CD4-positive, alpha-beta T cell (primary cell): ENCODE measurements around the gene FMN1. TPM values are rescaled to one million over a fixed set of nuclear protein-coding genes. Genes with fewer than 3 reads are reported as not detected.

Experiments used
- ATAC-seq: fragments of 200-7000 bp; cut with Tn5 transposase; one replicate; pipeline ENCODE4 v1.10.0; 2022; ENCODE audit warnings: mild to moderate bottlenecking; ENCODE audit not compliant: poor library complexity
- CTCF ChIA-PET: fragments of 350-600 bp; sonication (Branson Sonifier 250); formaldehyde crosslinking; loops from one replicate; lab custom pipeline; 2021; ENCODE audit warnings: antibody characterized with exemption, inconsistent platforms; lab: Charles Lee
- POLR2A ChIA-PET: fragments of 350-600 bp; sonication (Branson Sonifier 250); formaldehyde crosslinking; loops from one replicate; lab custom pipeline; 2021; ENCODE audit warnings: antibody characterized with exemption, inconsistent platforms; lab: Charles Lee
- DNase-seq, 14 experiments: peaks; one replicate each; pipeline ENCODE4 v3.0.0-alpha.2; 2013 to 2020; ENCODE audit warnings: mixed read lengths in 2 of 14
- H3K27ac ChIP-seq, 2 donors: one replicate each; pipeline versions ENCODE4 v1.5.1 to v1.7.0; 2013; ENCODE audit warnings: low read length in 2 of 2, low read depth in 1 of 2, mild to moderate bottlenecking in 1 of 2
- H3K27me3 ChIP-seq, 2 experiments: 1 replicate in 1 of 2; 2 replicates in 1 of 2; pipeline versions ENCODE4 v1.6.1 to v1.7.0; 2013; ENCODE audit warnings: low read length in 2 of 2, control low read depth in 1 of 2, mild to moderate bottlenecking in 1 of 2, moderate library complexity in 1 of 2; ENCODE audit not compliant: insufficient read depth in 2 of 2, control insufficient read depth in 1 of 2
- H3K36me3 ChIP-seq: one replicate; pipeline ENCODE4 v1.6.1; 2013; ENCODE audit warnings: low read length, control low read depth; ENCODE audit not compliant: insufficient read depth
- H3K4me1 ChIP-seq: one replicate; pipeline ENCODE4 v1.6.1; 2013; ENCODE audit warnings: low read length, control low read depth; ENCODE audit not compliant: insufficient read depth
- H3K4me3 ChIP-seq: one replicate; pipeline ENCODE4 v1.5.1; 2013; ENCODE audit warnings: mild to moderate bottlenecking, low read length, moderate library complexity
- H3K9me3 ChIP-seq, 2 experiments: 1 replicate in 1 of 2; 2 replicates in 1 of 2; pipeline versions ENCODE4 v1.6.1 to v1.7.0; 2013; ENCODE audit warnings: low read length in 2 of 2, mild to moderate bottlenecking in 2 of 2, control low read depth in 1 of 2, moderate library complexity in 1 of 2; ENCODE audit not compliant: control insufficient read depth in 1 of 2, insufficient read depth in 1 of 2
- H3K27ac Mint-ChIP-seq: one replicate; pipeline ENCODE4 v1.8.0; 2020; ENCODE audit warnings: mixed read lengths
- H3K27me3 Mint-ChIP-seq: one replicate; pipeline ENCODE4 v1.8.0; 2021; ENCODE audit warnings: mixed read lengths
- H3K36me3 Mint-ChIP-seq: one replicate; pipeline ENCODE4 v1.8.0; 2021; ENCODE audit warnings: low read depth, mixed read lengths
- H3K4me1 Mint-ChIP-seq: one replicate; pipeline ENCODE4 v1.8.0; 2021; ENCODE audit warnings: low read depth, mixed read lengths
- H3K4me3 Mint-ChIP-seq: one replicate; pipeline ENCODE4 v1.8.0; 2020; ENCODE audit warnings: mild to moderate bottlenecking, mixed read lengths
- H3K9me3 Mint-ChIP-seq: one replicate; pipeline ENCODE4 v1.8.0; 2020; ENCODE audit warnings: mixed read lengths
- intact Hi-C, 2 experiments: fragments of 100-400 bp; cut with DNase I in 1 of 2; cut with micrococcal nuclease in 1 of 2; formaldehyde crosslinking; loops; one replicate each; pipeline versions ENCODE4 v1.15.1 to v1.9.0; 2023 to 2025; cut with DNase I, micrococcal nuclease
- total RNA-seq, 174 experiments: library from RNA in 2 of 174; stranded (reverse) in 2 of 174; gene quantifications; one replicate each; pipeline ENCODE4 v1.2.3 and lab custom pipeline; 2021 to 2026
- TF ChIP-seq, protein P1 (sequence below): fragments of 200-600 bp; IDR thresholded peaks from one replicate; pipeline ENCODE4 v1.8.0; 2022; ENCODE audit warnings: antibody characterized with exemption, mild to moderate bottlenecking

Gene FMN1
- total RNA-seq, 2 experiments from 2014 or later, result 0.39 to 0.55 TPM

DNA sequence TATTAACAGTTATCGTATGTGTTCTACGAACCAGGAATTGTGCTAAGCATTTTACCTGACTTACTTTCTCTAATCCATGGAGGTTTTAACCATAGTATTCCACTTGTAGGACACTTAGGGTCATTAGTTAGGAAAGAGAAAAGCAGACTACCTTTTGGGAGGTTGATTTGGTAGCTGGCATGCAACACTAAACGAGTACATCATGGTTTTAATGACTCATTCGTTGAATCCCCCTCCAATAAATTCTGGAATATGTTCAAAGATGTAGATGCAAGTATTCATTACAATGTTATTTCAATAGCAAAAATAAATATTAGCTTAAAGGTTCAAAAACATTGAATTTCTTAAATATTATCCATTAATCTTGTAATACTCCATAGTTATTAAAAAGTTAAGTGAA, 162.5 kb downstream of the FMN1 start:
- intact Hi-C loops, result no loop called here
- Mint-ChIP-seq H3K4me3 (no peak overlapping the region), H3K36me3 (no peaks in the 10 kb centered on the region), H3K4me1 (peaks cover 14% of the 10 kb centered on the region), H3K9me3 (no peaks in the 10 kb centered on the region), H3K27ac (no peak overlapping the region), H3K27me3 (no peaks in the 10 kb centered on the region)
- no peak for ATAC-seq
- no peak for DNase-seq
- POLR2A ChIA-PET, result no interaction called here
- H3K27ac ChIP-seq, result no peak overlapping the region
- no peaks in the 10 kb centered on the region for H3K36me3 ChIP-seq
- CTCF ChIA-PET, result no interaction called here
- no peaks in the 10 kb centered on the region for H3K4me1 ChIP-seq
- H3K9me3 ChIP-seq, result no peaks in the 10 kb centered on the region
- H3K27me3 ChIP-seq, result no peaks in the 10 kb centered on the region
- no peak overlapping the region for H3K4me3 ChIP-seq
- TF ChIP-seq, protein P1, sequence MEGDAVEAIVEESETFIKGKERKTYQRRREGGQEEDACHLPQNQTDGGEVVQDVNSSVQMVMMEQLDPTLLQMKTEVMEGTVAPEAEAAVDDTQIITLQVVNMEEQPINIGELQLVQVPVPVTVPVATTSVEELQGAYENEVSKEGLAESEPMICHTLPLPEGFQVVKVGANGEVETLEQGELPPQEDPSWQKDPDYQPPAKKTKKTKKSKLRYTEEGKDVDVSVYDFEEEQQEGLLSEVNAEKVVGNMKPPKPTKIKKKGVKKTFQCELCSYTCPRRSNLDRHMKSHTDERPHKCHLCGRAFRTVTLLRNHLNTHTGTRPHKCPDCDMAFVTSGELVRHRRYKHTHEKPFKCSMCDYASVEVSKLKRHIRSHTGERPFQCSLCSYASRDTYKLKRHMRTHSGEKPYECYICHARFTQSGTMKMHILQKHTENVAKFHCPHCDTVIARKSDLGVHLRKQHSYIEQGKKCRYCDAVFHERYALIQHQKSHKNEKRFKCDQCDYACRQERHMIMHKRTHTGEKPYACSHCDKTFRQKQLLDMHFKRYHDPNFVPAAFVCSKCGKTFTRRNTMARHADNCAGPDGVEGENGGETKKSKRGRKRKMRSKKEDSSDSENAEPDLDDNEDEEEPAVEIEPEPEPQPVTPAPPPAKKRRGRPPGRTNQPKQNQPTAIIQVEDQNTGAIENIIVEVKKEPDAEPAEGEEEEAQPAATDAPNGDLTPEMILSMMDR, result no peak

DNA sequence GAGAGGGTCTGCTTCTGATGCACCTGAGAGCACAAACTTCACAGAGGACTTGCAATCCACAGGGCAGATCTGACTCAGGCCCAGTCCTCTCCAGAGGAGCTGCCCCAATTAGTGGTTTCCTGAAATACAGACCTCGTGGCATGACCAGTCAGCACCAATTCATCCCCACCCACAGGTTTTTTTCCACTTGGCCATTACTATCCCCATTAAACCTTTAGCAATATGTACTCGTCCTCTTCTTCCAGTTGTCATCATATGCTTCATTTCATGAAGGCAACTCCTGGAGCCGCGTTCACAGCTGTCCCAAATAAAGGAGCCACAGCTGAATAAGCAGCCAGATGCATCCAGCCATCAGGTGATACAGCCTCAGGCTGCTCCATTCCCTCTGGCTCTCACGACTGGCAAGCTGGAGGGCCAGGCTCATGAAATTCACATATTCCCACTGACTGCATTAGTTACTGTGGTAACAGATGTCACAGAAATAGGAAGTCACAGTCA, 163.1 kb downstream of the FMN1 start:
- Histone ChIP-seq H3K9me3 (no peaks in the 10 kb centered on the region), H3K27me3 (no peaks in the 10 kb centered on the region), H3K27ac (no peak overlapping the region), H3K36me3 (no peaks in the 10 kb centered on the region), H3K4me3 (no peak overlapping the region), H3K4me1 (no peaks in the 10 kb centered on the region)
- Mint-ChIP-seq H3K27ac (no peak overlapping the region), H3K27me3 (no peaks in the 10 kb centered on the region), H3K4me3 (no peak overlapping the region), H3K36me3 (no peaks in the 10 kb centered on the region), H3K4me1 (peaks cover 14% of the 10 kb centered on the region), H3K9me3 (no peaks in the 10 kb centered on the region)
- intact Hi-C loops, result no loop called here
- ATAC-seq (no peak), DNase-seq (no peak)
- ChIA-PET CTCF (no interaction called here), POLR2A (no interaction called here)
- TF ChIP-seq, protein P1, result no peak

DNA sequence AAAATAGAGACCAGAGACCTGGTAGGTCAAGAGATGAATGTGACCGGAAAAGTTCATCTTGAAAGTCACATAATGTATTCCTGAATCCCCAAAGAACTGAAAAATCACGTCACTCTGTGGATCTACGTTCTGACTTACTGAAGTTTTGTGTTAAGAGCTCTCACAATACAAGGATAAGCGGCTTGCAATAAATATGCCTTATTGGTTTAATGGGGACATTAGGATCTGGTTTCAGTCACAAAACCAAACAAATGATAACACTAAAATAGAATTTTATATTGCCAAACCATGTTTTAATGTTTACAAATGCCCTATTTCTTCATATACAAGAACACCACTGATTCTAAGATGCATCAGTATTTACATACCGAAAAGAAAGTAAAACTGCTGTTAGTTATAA, 164.2 kb downstream of the FMN1 start:
- Mint-ChIP-seq H3K36me3 (no peaks in the 10 kb centered on the region), H3K27ac (no peak overlapping the region), H3K27me3 (no peaks in the 10 kb centered on the region), H3K4me3 (no peak overlapping the region), H3K9me3 (no peaks in the 10 kb centered on the region), H3K4me1 (peaks cover 14% of the 10 kb centered on the region)
- intact Hi-C loops, result no loop called here
- CTCF ChIA-PET, result no interaction called here
- no peaks in the 10 kb centered on the region for H3K27me3 ChIP-seq
- no peak overlapping the region for H3K27ac ChIP-seq
- no peak for DNase-seq
- H3K4me3 ChIP-seq, result no peak overlapping the region
- TF ChIP-seq, protein P1, result no peak
- no peak for ATAC-seq
- H3K4me1 ChIP-seq, result no peaks in the 10 kb centered on the region
- H3K36me3 ChIP-seq, result no peaks in the 10 kb centered on the region
- POLR2A ChIA-PET, result no interaction called here
- no peaks in the 10 kb centered on the region for H3K9me3 ChIP-seq
